C4-2B (cell line): ENCODE measurements around the gene GNAT3.

Experiments used
- H3K27ac ChIP-seq: fragments of 450-650 bp; 2 replicates; pipeline ENCODE4 v1.5.1; 2017
- CTCF ChIP-seq: fragments of 450-650 bp; conservative IDR thresholded peaks from 2 replicates; pipeline ENCODE4 v1.5.1; 2017; ENCODE audit warnings: mild to moderate bottlenecking
- ZFX ChIP-seq: fragments of 450-650 bp; IDR thresholded peaks from 2 replicates; pipeline ENCODE4 v1.6.1; 2017

The GNAT3 gene

DNA sequence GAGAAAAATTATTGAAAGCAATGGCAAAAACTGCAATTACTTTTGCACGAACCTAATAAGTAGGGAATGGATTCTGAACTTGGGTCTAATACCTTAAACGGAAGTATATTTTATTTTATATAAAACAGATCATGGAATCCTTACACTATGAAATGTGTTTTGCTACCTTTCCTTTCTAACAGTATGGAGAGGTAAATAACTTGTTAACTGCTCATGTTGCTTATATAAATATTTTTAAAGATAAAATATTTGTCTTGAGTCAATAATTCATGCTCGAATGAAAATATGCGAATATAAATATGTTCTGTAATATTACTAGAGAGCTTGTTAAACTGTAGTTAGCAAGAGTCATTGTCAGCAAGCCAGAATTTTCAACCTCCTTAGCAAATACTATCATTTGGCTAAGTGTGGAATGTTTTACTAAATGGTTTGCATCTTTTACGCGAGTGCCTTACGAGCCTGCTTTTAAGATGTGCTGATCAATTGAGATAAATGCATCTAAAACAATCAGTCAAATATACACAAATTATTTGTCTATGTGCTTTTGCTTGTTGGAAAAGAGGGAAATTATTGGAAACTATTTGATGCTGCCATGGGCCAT is 5.9 kb downstream of the GNAT3 start:
- no peak overlapping the region; the same call in 1 of the 2 replicates for H3K27ac ChIP-seq
- TF ChIP-seq ZFX (no peak), CTCF (no peak)

- no peak overlapping the region for H3K27ac ChIP-seq
- TF ChIP-seq ZFX (no peak), CTCF (no peak)
Observed at GRCh38 chr7:80500325-80500724, 11.5 kb downstream of the GNAT3 start.

DNA sequence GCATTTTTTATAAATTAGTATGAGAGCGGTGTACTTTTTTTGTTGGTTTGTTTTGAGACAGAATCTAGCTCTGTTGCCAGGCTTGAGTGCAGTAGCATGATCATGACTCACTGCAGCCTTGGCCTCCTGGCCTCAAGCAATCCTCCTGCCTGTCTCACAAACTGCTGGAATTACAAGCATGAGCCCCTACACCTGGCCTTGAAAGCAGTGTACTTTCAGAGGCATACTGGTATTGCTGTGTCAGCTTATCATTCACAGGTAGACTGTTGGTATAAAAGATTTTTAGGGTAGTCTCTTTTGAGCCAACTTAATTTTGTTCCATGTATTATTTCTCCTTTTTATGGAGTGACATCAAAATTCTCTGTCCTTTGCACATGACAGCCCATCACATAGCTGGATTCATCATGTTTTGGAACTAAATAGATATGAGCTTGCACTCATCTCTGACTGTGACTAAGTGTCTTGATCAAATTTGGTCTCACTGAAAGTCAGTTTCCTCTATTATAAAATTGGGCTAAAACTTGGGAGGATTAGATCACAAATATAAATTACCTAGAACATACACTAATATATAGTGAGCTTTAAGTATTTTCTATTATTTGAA is 12.4 kb downstream of the GNAT3 start:
- no peak overlapping the region for H3K27ac ChIP-seq
- TF ChIP-seq ZFX: no peak
- no peak for TF ChIP-seq CTCF

DNA sequence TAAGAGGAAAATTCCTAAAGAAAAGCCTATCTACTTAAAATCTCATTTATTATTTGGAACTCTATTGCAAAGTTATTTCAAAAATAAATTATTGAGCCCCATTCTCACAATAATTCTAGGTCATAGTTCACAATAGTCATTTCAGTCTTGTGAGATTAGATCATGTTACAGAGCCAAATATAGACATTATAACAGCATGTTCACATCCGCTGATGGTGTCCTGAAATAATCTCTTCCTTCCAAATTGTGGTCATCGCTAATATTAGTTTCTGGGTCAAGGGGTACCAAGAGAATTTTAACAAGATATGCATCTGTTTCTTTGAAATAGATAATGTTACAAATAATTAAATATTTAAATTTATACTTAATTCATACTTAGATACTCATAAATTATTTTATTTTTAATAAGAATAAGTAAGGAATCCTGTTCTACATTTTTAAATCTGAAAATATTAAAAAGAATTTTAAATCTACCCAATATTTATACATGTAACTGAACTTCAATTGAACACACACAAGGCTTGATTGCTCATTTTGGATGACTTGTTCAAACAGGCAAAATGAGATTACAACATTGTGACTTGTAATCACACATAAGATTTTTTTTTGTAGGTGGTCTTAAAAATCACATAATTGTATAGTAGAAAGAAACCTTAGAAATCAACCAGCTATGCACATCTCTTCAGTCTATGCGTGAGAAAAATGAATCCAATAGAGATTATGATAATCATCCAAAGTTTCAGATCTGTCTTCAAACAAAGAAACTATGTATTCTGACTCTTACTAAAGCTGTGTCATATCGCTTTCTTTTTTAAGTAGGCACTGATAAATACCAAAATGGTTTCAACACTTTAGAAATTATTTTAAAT is 13.1 kb downstream of the GNAT3 start:
- no peak overlapping the region for H3K27ac ChIP-seq
- no peak for TF ChIP-seq CTCF
- no peak for TF ChIP-seq ZFX

DNA sequence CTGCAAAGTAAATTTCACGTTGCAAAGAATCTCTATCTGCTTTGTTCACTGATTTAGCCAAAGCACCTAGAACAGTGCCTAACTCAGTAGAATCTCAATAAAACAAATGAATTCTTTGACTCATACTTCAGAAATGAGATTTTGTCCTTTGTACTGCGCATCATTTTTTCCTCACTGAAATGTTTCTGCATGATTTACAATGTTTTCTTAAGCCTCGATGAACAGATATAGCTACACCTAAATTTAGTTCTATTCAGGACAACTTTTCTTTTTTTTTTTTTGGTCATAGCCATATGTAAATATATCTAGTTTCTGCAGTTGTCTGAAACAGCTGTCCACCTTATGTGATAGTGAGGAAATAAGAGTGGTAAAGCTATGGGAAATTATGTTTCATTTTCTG is 15.3 kb downstream of the GNAT3 start:
- no peak overlapping the region for H3K27ac ChIP-seq
- TF ChIP-seq CTCF (no peak), ZFX (no peak)

DNA sequence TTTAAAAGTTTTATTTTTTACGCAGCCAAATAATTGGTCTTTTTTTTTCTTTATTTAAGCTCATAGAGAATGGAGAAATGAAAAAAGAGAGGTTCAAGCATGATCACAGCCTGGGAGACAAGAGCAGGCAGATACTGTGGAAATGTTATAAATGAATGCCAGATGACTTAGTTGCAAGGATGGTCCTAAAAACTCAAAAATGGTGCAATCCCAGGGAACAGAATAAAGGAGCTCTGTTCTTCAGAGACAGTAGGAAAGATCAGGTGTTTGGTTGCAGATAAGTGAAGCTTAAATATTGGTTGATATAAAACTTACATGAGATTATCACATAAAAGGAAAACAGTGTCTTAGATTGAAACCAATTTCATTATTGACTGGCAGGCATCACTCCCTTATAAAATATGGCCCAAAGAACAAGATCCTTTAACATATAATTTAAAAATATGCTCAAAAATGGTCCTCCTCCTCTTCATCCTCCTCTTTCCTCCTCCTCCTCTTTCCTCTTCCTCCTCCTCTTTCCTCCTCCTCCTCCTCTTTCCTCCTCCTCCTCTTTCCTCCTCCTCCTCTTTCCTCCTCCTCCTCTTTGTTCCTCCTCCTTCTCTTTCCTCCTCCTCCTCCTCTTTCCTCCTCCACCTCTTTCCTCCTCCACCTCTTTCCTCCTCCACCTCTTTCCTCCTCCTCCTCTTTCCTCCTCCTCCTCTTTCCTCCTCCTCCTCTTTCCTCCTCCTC is 18.6 kb downstream of the GNAT3 start:
- TF ChIP-seq CTCF: no peak
- TF ChIP-seq ZFX: no peak
- no peak overlapping the region for H3K27ac ChIP-seq

DNA sequence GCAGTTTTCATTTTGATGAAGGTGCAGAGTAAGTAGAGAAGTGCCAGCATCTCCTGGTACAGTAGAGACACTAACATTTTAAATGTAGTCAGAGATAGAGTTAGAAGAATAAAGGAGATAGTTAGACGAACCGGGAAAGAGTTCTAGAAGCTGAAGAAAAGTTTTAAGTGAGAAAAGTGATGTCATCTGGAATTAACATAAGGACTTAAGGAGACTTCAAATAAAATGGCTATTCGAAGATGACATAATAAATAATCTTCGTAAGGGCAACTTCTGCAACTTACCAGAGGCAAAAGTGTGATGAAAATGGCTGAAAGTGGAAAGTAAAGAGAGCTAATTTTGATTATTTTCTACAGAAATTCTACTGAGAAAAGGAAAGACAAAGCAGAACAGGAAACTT is 20.4 kb downstream of the GNAT3 start:
- TF ChIP-seq CTCF (no peak), ZFX (no peak)
- no peak overlapping the region for H3K27ac ChIP-seq
